Measurements from ENCODE around the gene CACNA2D1. TPM values are rescaled to one million over a fixed set of nuclear protein-coding genes. Genes with fewer than 3 reads are reported as not detected.
"Not testable (repeated sequence)": the region's sequence is repeated elsewhere in the genome, so short reads cannot be mapped to it uniquely, and the experiment has no call there.

Gene CACNA2D1
- polyA plus RNA-seq, 4 donors = 12.4 to 29.5 (median 24.5) TPM

- no peak for DNase-seq (ENCODE audit: low read depth in 4 of 4, low spot score in 3 of 4)
Observed at GRCh38 chr7:82141427-82141826, 302.1 kb downstream of the CACNA2D1 start.

- not testable (repeated sequence) for DNase-seq (ENCODE audit: low read depth in 4 of 4, low spot score in 3 of 4)
Observed at GRCh38 chr7:82140608-82141007, 303.0 kb downstream of the CACNA2D1 start.

- no peak for DNase-seq (ENCODE audit: low read depth in 4 of 4, low spot score in 3 of 4)
Observed at GRCh38 chr7:82131215-82131614, 312.4 kb downstream of the CACNA2D1 start.

GRCh38 chr7:82129091-82129490 lies 314.5 kb downstream of the CACNA2D1 start:
- no peak for DNase-seq (ENCODE audit: low read depth in 4 of 4, low spot score in 3 of 4)

GRCh38 chr7:82128546-82128945 lies 315.0 kb downstream of the CACNA2D1 start:
- DNase-seq (ENCODE audit: low read depth in 4 of 4, low spot score in 3 of 4) = no peak

- no peak for DNase-seq (ENCODE audit: low read depth in 4 of 4, low spot score in 3 of 4)
Observed at GRCh38 chr7:82126576-82126975, 317.0 kb downstream of the CACNA2D1 start.

GRCh38 chr7:82124445-82124844 lies 319.1 kb downstream of the CACNA2D1 start:
- DNase-seq (ENCODE audit: low read depth in 4 of 4, low spot score in 3 of 4) = no peak

GRCh38 chr7:82122275-82122674 lies 321.3 kb downstream of the CACNA2D1 start:
- DNase-seq (ENCODE audit: low read depth in 4 of 4, low spot score in 3 of 4) = no peak

GRCh38 chr7:82114237-82114636 lies 329.3 kb downstream of the CACNA2D1 start:
- DNase-seq (ENCODE audit: low read depth in 4 of 4, low spot score in 3 of 4) = no peak

- DNase-seq (ENCODE audit: low read depth in 4 of 4, low spot score in 3 of 4) = no peak
Observed at GRCh38 chr7:82110146-82110840, 333.3 kb downstream of the CACNA2D1 start.

- DNase-seq (ENCODE audit: low read depth in 4 of 4, low spot score in 3 of 4) = no peak
Observed at GRCh38 chr7:82109288-82109687, 334.3 kb downstream of the CACNA2D1 start.

- no peak for DNase-seq (ENCODE audit: low read depth in 4 of 4, low spot score in 3 of 4)
Observed at GRCh38 chr7:82106201-82106600, 337.4 kb downstream of the CACNA2D1 start.

- DNase-seq (ENCODE audit: low read depth in 4 of 4, low spot score in 3 of 4) = no peak
Observed at GRCh38 chr7:82105463-82105862, 338.1 kb downstream of the CACNA2D1 start.

- DNase-seq (ENCODE audit: low read depth in 4 of 4, low spot score in 3 of 4) = no peak
Observed at GRCh38 chr7:82098414-82098813, 345.2 kb downstream of the CACNA2D1 start.

- DNase-seq (ENCODE audit: low read depth in 4 of 4, low spot score in 3 of 4) = no peak
Observed at GRCh38 chr7:82091126-82091684, 352.4 kb downstream of the CACNA2D1 start.

- no peak for DNase-seq (ENCODE audit: low read depth in 4 of 4, low spot score in 3 of 4)
Observed at GRCh38 chr7:82087099-82087498, 356.5 kb downstream of the CACNA2D1 start.

- no peak for DNase-seq (ENCODE audit: low read depth in 4 of 4, low spot score in 3 of 4)
Observed at GRCh38 chr7:82085116-82085515, 358.5 kb downstream of the CACNA2D1 start.

- DNase-seq (ENCODE audit: low read depth in 4 of 4, low spot score in 3 of 4) = no peak
Observed at GRCh38 chr7:82081644-82082224, 361.8 kb downstream of the CACNA2D1 start.

- no peak for DNase-seq (ENCODE audit: low read depth in 4 of 4, low spot score in 3 of 4)
Observed at GRCh38 chr7:82080254-82080927, 363.2 kb downstream of the CACNA2D1 start.

GRCh38 chr7:82079527-82079926 lies 364.1 kb downstream of the CACNA2D1 start:
- no peak for DNase-seq (ENCODE audit: low read depth in 4 of 4, low spot score in 3 of 4)

- DNase-seq (ENCODE audit: low read depth in 4 of 4, low spot score in 3 of 4) = no peak
Observed at GRCh38 chr7:82078807-82079206, 364.8 kb downstream of the CACNA2D1 start.

- no peak for DNase-seq (ENCODE audit: low read depth in 4 of 4, low spot score in 3 of 4)
Observed at GRCh38 chr7:82071468-82071867, 372.1 kb downstream of the CACNA2D1 start.
